ENCODE results near the gene GREB1. TPM values are rescaled to one million over a fixed set of nuclear protein-coding genes. Genes with fewer than 3 reads are reported as not detected.

The GREB1 gene
- total RNA-seq, 1 donor from 2014 or later: 50.5 TPM

DNA sequence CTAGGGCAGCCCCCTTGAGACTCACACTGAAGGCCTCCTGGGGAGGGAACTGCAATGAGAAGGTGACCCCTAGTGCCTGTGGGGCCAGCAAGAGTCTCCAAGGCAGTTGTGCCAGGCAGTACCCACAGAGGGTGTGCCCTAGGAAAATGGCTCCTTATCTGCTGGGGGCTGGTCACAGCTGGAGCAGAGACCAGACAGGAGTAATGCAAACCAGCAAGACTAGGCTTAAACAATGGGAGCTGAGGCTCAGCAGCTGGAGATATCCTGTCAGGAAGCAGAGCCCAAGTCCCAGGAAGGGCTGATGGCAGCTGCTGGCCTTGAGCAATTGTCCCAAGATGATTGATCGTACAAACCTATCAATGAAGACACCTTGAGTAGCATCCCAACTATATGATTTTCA, 41.1 kb upstream of the GREB1 start:
- Mint-ChIP-seq H3K4me1 (ENCODE audit: unreplicated experiment) (peaks cover 33% of the 10 kb centered on the region), H3K27ac (no peak overlapping the region), H3K36me3 (peaks cover 9% of the 10 kb centered on the region), H3K9me3 (no peaks in the 10 kb centered on the region), H3K4me3 (no peak overlapping the region), H3K27me3 (no peaks in the 10 kb centered on the region)
- DNase-seq (ENCODE audit: extremely low spot score, unreplicated experiment): peak; percentile 40
- TF ChIP-seq, protein P1, sequence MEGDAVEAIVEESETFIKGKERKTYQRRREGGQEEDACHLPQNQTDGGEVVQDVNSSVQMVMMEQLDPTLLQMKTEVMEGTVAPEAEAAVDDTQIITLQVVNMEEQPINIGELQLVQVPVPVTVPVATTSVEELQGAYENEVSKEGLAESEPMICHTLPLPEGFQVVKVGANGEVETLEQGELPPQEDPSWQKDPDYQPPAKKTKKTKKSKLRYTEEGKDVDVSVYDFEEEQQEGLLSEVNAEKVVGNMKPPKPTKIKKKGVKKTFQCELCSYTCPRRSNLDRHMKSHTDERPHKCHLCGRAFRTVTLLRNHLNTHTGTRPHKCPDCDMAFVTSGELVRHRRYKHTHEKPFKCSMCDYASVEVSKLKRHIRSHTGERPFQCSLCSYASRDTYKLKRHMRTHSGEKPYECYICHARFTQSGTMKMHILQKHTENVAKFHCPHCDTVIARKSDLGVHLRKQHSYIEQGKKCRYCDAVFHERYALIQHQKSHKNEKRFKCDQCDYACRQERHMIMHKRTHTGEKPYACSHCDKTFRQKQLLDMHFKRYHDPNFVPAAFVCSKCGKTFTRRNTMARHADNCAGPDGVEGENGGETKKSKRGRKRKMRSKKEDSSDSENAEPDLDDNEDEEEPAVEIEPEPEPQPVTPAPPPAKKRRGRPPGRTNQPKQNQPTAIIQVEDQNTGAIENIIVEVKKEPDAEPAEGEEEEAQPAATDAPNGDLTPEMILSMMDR (conservative IDR thresholded peaks at IDR 0.05): no peak

DNA sequence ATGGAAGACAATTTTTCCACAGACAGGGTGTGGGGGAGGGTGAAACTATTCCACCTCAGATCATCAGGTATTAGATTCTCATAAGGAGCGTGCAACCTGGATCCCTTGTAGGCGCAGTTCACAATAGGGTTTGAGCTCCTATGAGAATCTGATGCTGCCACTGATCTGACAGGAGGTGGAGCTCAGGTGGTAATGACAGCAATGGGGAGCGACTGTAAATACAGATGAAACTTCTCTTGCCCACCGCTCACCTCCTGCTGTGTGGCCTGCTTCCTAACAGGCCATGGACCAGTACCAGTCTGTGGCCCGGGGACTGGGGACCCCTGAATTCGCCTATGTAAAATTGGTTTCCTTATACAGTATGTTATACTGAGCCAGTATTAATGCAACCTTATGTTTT, 40.6 kb upstream of the GREB1 start:
- H3K9me3 Mint-ChIP-seq: no peaks in the 10 kb centered on the region
- H3K27ac Mint-ChIP-seq: no peak overlapping the region
- peaks cover 9% of the 10 kb centered on the region for H3K36me3 Mint-ChIP-seq
- H3K4me1 Mint-ChIP-seq (ENCODE audit: unreplicated experiment): peaks cover 38% of the 10 kb centered on the region
- no peak overlapping the region for H3K4me3 Mint-ChIP-seq
- H3K27me3 Mint-ChIP-seq: no peaks in the 10 kb centered on the region
- DNase-seq (ENCODE audit: extremely low spot score, unreplicated experiment): peak; percentile 10
- TF ChIP-seq, protein P1 (conservative IDR thresholded peaks at IDR 0.05): no peak

DNA sequence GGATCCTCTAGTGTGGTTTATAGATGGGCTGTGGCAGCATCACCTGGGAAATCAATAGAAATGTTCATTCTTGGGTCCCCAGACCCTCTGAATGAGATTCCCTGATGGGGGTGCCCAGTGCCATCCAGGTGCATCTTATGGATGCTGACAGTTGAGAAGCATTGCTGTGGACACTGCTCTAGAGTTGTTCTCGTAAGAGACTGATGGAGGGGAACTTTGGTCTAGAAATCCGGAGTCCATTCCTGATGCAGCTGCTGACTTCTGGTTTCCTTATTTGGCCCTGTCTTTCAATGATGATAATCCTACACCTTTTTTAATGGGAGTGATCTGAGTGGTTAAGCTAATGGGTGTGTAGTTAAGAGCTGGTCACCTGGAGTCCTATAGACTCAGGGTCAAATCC, 39.5 kb upstream of the GREB1 start:
- Mint-ChIP-seq H3K4me3 (no peak overlapping the region), H3K27ac (no peak overlapping the region), H3K4me1 (ENCODE audit: unreplicated experiment) (peaks cover 49% of the 10 kb centered on the region), H3K9me3 (no peaks in the 10 kb centered on the region), H3K27me3 (no peaks in the 10 kb centered on the region), H3K36me3 (peaks cover 9% of the 10 kb centered on the region)
- TF ChIP-seq, protein P1 (conservative IDR thresholded peaks at IDR 0.05): no peak
- no peak for DNase-seq (ENCODE audit: extremely low spot score, unreplicated experiment)

DNA sequence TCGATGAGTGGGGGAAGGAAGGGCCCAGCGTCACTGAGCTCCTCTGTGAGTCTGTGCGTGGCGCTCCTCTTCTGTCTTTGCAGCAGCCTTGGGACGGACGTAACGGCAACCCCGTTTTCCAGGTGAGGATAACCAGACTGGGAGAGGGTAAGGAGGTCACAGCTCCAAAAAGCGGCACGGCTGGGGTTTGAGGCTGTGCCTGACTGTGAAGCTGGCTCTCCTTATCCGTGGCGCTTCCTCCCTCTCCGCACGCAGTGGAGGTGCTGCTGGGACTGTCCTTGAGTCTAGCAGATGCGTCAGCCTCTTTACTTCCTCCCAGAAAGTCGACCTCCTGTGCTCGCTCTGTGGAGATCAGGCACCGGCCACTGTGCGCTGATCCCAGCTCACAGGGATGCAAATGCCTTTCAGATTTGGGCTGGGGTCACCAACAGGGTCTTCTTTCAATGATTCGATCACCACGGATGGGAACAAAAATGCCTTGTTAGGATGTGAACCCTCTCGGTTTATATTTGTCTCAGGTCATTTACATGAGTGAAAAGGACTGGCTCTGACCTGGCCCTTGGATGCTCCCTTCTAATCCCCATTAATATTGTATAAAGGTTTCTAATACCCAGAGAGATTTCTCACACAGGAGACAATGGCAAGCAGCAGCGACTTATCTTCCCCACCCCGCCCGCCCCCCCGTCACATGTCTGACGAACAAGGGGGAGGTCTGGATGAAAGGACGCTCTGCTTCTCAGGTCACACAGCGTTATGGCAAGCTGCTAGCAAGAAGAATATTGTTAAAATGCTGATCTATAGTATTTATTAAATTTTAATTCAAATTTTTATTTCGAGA, 37.8 kb upstream of the GREB1 start:
- TF ChIP-seq, protein P1 (conservative IDR thresholded peaks at IDR 0.05): no peak

DNA sequence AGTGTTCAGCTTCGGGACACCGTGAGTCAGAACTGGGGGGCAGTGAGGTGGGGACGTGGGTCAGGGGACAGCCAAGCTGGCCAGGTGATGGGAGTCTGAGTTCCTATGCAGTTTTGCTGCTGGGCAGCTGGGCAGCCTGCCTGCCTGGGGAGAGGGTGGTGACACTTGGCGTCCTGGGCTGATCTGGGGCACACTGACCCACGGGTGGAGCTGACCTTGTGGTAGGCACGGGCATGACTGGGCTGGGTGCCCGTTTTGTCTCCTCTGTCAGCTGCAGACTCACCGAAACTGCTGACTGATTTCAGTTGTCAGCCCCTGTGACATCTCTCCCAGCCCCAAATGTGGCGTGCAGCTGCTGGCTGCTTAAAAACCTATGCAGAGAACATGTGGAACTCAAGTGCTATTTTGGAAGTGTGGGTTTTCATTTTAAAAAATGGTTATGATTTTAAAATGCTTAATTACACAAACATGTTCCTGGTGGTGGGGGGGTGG, 35.3 kb upstream of the GREB1 start:
- TF ChIP-seq, protein P1 (conservative IDR thresholded peaks at IDR 0.05): no peak
- H3K4me3 Mint-ChIP-seq: peak overlapping the region; percentile 39
- H3K27ac Mint-ChIP-seq: no peak overlapping the region
- no peaks in the 10 kb centered on the region for H3K27me3 Mint-ChIP-seq
- DNase-seq (ENCODE audit: extremely low spot score, unreplicated experiment): peak; percentile 62
- H3K9me3 Mint-ChIP-seq: no peaks in the 10 kb centered on the region
- H3K4me1 Mint-ChIP-seq (ENCODE audit: unreplicated experiment): peaks cover 46% of the 10 kb centered on the region
- H3K36me3 Mint-ChIP-seq: peaks cover 14% of the 10 kb centered on the region

More for the DNA sequence above, 37.8 kb upstream of the GREB1 start:
- Mint-ChIP-seq H3K36me3 (peaks cover 11% of the 10 kb centered on the region), H3K4me1 (ENCODE audit: unreplicated experiment) (peaks cover 58% of the 10 kb centered on the region), H3K4me3 (peak overlapping the region; percentile 47), H3K27ac (no peak overlapping the region), H3K27me3 (no peaks in the 10 kb centered on the region), H3K9me3 (no peaks in the 10 kb centered on the region)
- DNase-seq (ENCODE audit: extremely low spot score, unreplicated experiment): peak; percentile 64
